ENCODE measurements around the gene ARAP1.

- TF ChIP-seq CTCF (IDR thresholded peaks at IDR 0.05) = no peak
- no peak for TF ChIP-seq POLR2A (IDR thresholded peaks at IDR 0.05)
These were observed 19.3 kb upstream of the ARAP1 start for GRCh38 chr11:72771507-72771906.

All from sigmoid colon (tissue), 3 donors.